DMS114 treated with DMSO at 0.1 percent for 48 hours (cell line): ENCODE data around the gene MZT2B.
"Not testable (repeated sequence)": the region's sequence is repeated elsewhere in the genome, so short reads cannot be mapped to it uniquely, and the experiment has no call there.

ENCODE experiments used
- DNase-seq: peaks from one replicate; lab custom pipeline; 2025; ENCODE audit not compliant: unreplicated experiment; lab: John Stamatoyannopoulos, UW

MZT2B gene

DNA sequence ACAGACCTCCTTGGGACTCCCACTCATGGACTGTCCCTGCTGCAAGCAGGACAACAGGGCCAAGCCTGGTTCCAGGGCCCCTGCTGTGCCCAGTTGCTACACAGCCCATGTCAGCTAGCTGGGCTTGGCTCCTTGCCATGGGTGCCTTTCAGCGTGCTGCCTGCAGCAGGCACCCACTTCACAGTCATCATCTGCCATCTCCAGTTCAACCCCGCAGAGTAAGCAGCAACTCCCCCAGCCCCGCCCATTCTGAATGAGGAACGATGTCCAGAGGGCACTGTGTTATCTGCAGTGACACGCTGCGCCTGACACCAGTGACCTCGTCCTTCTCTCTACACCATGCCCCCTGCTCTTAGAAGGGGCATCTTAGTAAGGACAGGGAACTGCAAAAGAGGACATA, 20.5 kb downstream of the MZT2B start:
- not testable (repeated sequence) for DNase-seq

DNA sequence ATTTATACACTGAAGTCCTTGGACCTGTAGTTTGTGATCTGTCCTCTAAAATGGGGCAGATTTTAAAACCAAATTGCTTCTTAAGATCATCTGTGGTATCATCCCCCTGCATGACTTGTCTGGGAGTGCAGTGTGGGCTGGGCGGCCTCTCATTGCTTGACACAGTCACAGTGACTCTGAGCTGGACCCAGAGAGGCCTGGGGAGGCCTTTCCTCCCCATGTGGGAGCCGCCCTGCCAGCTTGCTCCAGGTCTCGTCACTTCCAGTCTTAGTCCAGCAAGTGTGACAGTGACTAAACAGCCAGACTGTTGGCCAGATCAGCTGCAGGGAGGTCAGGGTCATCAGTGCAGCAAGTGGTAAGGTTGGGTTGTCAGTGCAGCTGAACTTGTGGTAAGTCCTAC, 21.1 kb downstream of the MZT2B start:
- DNase-seq = not testable (repeated sequence)

GRCh38 chr2:130207051-130207450, 25.0 kb downstream of the MZT2B start:
- DNase-seq = not testable (repeated sequence)

GRCh38 chr2:130219147-130219546, 37.1 kb downstream of the MZT2B start:
- not testable (repeated sequence) for DNase-seq

GRCh38 chr2:130220505-130220904, 38.4 kb downstream of the MZT2B start:
- not testable (repeated sequence) for DNase-seq

DNA sequence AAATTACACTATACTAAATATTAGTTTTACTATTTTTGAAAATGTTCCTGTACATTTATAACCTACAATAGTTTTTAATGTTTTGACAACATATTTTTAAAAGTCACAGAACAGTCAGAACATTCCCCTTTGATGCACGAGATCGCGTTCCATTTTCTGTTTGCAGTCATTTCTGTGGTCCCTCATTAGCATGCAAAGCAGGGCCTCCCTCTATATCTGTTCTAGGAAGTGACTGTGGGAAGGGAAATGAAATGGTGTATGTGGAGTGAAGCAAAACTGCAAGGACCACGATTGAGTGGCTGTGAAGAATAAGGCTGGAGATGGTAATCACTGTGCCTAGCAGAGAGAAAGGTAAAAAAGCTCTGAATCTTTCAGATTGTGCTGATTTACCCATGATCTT, 40.5 kb downstream of the MZT2B start:
- DNase-seq = not testable (repeated sequence)

- DNase-seq = not testable (repeated sequence)
These were observed 45.9 kb downstream of the MZT2B start for GRCh38 chr2:130228005-130228404.

DNA sequence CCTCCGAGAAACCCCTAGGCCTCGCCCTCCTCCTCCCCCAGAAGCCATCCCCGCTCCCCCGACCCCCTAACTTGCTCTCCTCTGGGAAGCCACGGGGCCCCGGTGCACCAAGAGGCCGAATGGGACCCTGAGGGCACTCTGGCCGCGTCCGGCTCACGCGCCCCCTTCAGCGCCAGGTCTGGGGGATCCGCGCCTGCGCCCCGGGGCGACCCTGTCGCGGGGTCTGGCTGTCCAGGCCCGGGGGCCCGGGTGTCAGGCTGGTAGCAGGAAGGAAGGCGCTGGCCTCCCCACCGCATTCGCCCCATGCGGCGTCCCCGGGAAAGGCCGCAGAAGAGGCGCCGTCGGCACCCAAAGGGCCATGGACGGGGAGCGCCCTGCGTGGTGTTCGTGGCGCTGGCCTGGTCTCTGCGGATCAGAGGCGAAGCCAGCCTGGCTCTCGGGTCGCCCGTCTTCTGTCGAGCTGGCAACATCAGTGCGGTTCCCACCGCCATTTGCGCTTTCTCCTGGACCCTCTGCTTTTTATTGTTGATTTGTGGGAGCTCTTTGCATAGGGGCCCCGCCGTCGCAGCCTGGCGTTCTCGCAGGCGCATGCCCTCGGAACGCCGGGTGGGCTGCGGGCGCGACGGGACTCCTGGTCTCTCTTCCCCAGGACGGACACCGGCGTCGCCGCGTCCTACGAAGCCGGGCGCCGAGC, 46.6 kb downstream of the MZT2B start:
- not testable (repeated sequence) for DNase-seq

DNA sequence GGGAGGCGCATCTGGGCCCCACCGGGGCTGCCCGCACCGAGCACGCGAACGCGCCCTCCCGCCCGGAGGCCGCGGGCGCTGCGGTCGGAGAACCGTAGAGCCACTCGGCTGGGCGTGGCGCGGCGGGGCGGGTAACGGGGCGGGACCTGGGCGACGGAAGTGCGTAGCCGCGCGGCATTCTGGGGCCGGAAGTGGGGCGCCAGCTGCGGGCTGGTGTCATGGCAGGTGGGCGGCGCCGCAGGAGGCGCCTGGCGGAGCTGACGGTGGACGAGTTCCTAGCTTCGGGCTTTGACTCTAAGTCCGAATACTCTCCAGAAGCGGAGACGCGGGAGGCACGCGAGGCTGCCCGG, 47.1 kb downstream of the MZT2B start:
- not testable (repeated sequence) for DNase-seq

GRCh38 chr2:130230376-130230775, 48.3 kb downstream of the MZT2B start:
- not testable (repeated sequence) for DNase-seq

DNA sequence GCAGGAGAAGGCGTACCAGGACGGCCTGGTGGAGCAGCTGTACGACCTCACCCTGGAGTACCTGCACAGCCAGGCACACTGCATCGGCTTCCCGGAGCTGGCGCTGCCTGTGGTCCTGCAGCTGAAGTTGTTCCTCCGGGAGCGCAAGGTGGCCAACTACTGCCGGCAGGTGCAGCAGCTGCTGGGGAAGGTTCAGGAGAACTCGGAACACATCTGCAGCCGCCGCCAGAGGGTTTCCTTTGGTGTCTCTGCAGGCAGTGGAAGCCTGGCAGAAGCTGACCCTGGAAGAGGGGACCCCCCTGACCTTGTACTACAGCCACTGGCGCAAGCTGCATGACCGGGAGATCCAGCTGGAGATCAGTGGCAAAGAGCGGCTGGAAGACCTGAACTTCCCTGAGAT, 48.8 kb downstream of the MZT2B start:
- DNase-seq = not testable (repeated sequence)

GRCh38 chr2:130231656-130232055, 49.6 kb downstream of the MZT2B start:
- DNase-seq = no peak

DNA sequence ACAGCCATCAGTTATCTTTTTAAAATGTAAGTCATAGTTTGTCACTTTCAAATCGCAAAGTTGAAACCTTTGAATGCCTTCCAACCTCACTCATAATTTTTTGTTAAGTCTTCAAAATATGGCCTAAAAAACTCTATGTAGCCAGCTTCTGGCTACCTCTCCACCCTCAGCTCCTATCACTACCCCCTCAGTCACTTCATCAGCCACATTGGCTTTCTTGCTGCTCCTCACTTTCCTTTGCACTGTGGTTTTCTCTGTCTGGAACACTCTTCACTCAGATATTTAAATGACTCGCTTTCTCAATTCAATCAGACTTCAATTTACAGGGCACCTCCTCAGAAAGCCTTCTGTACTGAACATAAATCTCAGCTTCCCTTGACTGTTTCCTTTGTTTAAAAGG, 51.0 kb downstream of the MZT2B start:
- not testable (repeated sequence) for DNase-seq

DNA sequence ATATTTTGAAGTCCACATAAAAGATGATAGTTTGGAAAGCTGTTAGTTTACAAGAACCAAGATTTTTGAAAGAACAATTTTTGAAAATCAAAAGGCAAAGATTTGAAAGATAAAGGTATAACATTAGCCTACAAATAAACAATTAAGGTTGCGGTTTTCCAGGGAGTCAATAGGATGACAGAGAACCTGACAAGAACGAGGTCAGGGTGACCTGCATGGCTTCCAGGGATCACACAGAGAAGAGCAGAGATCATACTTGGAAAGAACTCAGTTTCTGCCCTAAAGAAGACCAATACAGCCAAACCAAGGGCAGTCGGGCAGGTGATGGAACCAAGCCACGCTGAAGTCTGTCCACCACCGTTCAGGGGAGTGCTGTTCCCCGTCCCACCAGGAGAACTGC, 57.5 kb downstream of the MZT2B start:
- not testable (repeated sequence) for DNase-seq
